GM21825 (cell line): ENCODE results near the gene PSTK.

ENCODE experiments used
- ATAC-seq: cut with Tn5 transposase; IDR thresholded peaks from one replicate; pipeline ENCODE4 v1.9.1; 2021; ENCODE audit warnings: mild to moderate bottlenecking, moderate library complexity; ENCODE audit not compliant: unreplicated experiment

Gene PSTK

DNA sequence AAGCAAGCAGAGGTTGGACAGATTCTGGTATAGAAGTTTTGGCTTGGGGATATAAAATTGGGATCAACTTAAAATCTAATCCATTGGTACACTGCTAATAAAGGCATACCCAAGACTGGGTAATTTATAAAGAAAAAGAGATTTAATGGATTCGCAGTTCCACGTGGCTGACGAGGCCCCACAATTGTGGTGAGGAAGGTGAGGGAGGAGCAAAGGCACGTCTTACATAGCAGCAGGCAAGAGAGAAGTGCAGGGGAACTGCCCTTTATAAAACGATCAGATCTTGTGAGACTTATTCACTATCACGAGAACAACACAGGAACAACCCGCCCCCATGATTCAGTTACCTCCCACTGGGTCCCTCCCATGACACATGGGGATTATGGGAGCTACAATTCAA is 38.3 kb downstream of the PSTK start:
- no peak for ATAC-seq

DNA sequence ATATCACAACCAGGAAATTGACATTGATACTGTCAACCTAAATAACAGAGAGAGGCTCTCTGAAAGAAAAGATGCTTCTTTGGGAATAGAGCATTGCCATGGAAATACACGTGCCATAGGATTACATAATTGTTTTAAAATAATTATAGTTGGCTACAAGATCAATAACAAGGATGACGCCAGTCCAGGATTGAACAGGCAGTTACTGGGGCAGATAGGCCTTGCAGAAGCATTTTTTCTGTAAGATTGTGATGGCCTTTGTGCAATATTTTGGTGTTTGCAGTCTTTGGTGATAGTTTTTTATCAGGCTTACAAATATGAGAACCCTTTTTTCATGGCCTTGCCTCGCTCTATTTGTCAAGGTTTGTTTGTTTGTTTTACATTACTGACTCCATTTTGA is 39.1 kb downstream of the PSTK start:
- ATAC-seq, result no peak

DNA sequence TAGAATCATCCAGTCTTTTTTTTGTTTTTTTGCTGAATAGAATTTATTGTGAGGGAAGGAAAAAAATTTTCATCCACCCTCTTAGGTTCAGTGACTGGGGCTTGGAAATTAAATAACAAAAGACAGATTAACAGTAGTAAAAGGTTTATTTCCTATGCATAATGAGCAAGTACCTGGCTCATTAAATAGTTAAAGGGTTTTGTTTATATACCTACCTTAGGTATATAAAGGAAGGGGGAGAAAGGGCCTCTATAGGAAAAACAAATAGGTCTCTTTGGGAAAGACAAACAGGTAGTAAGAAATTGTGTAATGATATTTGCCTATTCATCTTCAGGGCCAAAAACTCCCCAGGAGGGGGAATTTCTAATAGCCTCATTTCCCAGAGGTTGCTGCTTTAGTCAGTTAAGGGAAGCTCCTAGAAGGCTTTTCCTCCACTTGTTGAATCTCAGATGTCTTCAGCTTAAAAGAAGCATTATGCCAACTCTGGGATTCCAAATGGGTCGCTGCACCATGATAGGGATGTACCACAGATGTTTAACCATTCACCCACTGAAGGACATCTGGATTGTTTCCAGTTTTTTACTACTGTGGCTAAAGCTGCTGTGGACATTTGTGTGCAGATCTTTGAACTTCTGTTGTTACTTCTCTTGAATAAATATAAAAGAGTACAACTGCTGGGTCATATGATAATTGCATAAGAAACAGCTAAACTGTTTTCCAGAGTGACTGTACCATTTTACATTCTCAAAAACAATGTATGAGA is 39.9 kb downstream of the PSTK start:
- no peak for ATAC-seq

DNA sequence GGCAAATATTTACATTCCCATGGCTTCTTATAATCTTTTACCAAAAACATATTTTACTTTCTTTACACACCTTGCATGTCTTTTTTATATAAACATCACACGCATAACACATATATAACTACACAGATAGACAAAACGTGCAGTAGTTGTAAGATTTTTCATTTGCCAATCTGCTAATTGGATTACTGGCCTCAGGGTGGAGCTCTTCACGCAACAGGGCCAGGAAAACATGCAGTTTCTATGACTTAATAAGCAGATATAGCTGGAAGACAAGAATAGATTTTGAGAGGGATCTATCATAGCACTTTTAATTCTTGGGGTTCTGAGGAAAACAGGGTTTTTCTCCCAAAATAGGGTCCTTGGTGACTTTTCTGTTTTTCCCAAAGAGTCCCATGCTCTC is 41.3 kb downstream of the PSTK start:
- no peak for ATAC-seq

DNA sequence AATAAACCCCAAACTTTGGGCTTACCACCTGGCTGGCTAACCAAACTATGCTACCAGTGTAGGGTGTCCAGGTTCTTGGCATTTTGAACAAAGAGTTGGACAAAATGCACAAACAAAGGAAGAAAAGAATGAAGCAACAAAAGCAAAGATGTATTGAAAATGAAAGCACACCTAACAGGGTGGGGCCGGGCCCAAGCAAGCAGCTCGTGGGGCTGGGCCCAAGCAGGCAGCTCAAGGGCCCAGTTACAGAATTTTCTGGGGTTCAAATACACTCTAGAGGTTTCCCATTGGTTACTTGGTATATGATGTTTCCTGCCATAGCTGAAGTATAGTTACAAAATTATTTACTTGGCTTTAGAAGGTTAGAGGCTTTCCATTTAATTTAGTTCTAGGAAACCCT is 44.3 kb downstream of the PSTK start:
- no peak for ATAC-seq

DNA sequence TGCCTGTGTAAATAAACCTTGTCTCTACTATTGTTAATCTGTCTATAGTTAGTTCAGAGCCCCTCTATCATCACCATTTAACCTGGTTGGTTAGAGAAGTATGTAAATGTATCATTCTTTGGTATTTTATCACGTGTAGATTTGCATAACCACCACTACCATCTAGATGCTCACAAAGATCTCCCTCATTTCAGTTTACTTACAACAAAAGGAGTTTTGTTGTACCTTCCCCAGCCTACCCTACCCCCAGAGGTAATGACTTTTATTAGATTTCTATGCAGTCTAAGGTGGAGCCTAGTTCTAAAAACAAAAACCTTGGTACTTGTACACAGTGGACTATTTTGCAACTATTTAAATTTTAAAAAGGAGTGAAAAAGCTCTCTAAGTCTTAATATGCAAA is 46.1 kb downstream of the PSTK start:
- ATAC-seq, result no peak

DNA sequence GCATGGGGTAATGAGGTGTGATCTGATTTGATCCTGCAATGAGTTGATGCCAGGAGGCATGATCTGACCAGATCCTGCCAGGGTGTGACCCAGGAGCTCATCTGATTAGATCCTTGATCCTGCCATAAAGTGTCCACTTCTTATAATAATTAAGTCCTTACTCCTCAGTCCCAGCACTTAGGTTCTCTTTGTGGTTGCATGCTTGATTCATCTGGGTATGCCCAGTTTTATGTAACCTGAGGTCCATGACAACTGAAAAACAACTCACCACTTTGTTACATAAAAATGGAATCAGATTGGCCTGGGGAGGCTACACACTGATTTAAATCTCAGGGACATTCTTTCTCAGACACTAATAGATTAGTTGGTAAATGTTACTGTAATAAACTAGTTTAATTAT is 47.7 kb downstream of the PSTK start:
- ATAC-seq, result no peak

DNA sequence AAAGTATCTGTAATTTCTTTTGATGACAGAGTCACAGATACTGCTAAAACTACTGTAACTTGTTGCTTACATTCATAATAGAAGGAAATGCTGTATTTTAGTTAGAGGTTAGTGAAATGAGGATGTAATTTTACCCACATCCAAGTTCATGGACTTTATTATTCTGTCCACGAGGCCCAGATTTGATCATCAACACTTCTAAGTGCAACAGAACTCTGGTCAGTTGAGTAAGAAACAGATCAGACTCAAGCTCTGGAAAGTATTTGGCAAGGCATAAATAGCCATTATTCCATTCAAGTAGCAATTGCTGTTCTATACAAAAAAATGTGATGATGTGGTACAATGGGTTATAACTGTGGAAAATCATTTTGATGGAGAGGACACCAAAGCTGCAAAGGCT is 50.9 kb downstream of the PSTK start:
- no peak for ATAC-seq

DNA sequence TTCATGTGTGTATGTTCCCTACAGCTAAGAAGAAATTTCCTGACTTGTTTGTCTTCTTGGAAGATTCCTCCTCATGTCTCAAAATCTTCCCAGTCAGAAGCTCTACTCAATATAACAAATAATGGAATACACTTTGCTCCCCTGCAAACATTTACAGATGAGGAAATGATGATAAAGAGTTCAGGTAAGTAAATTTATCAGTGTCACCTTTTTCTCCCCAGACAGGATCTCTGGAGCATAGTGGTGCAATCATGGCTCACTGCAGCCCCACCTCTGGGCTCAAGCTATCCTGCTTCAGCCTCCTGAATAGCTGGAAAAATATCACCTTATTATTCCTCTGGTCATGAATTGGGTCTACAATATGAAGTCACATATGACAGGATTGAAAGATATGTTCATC is 54.1 kb downstream of the PSTK start:
- ATAC-seq, result no peak

DNA sequence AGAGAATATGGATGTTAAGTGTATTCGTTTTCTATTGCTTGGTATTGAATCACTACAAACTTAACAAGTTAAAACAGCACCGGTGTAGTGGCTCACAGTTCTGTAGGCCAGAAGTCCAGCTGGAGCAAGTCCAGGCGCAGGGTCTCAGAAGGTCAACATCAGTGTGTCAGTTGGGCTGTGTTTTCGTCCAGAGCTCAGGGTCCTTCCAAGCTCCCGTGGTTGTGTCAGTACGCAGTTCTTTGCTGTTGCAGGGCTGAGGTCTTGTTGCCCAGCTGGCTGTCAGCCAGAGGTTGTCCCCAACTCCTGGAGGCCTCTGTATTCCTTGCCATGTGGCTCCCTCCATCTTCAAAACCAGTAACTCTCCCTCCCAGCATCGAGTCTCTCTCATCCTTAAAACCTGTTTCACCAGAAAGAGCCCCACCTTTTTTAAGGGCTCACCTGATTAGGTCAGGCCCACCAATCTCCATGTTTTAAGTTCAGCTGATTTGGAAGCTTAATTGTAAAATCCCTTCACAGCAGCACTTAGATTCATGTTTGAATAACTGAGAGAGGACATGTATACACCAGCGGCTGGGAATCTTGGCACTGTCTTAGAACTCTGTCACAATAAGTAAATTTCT is 55.4 kb downstream of the PSTK start:
- ATAC-seq, result no peak

DNA sequence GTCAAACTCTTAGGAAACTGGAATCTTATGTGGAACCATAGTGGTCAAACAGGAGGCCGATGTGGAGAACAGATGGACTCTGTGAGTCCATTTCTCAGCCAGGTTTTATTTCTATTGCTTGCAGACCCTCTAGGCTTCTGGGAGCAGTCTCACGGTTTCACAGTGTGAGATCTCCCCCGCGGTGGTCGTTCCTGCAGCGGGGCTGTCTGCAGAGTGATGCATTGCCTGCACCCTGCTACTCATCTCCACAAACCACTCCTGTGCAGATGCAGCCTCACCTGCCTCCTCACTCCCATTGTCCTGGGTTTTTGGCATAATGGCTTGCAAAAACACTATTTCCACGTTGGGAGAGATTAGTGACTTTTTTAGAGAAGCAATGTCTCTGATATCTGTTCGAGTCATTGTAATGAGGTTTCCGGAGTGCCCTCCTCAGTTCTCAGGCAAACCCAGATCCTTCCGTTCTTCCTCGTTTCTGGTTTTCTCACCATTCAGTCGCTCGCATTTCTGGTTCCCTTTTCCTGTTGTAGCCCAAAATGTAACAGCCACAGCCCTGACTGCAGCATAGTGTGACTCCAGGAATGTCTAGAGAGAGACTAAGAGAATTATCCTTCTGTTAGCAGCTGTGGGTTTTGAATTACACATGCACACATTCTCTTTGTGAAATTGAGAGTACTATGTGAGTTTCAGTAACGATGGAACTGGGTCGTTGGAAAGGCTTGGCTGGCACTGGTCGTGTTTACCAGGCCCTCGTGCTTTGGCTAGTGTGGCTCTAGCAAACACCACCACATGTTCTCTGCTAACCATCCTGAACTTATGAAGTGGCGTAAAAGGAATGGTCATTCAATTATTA is 58.8 kb downstream of the PSTK start:
- no peak for ATAC-seq

DNA sequence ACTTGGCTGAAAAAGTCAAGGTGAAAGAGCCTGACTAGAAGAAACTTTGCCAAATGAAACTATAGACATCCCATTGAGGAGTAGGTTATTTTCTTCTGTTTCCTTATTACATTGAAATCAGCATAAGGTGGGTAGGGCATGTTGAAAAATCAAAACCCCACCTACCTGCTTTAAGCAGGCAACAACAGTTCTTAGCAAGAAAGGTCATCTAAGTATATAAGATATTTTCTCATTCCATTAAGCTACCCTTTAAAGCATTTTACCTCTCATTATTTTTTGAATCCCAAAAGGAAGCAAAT is 59.4 kb downstream of the PSTK start:
- ATAC-seq, result no peak
